Measurements from ENCODE around the gene IBA57.

Gene IBA57

GRCh38 chr1:228156941-228157728 lies 8.5 kb upstream of the IBA57 start:
- DNase-seq (ENCODE audit: low spot score): no peak

- DNase-seq (ENCODE audit: low spot score): no peak
These were observed 7.9 kb upstream of the IBA57 start for GRCh38 chr1:228157729-228158126.

- no peak for DNase-seq (ENCODE audit: low spot score)
These were observed 7.2 kb upstream of the IBA57 start for GRCh38 chr1:228158151-228159007.

GRCh38 chr1:228159008-228159665 lies 6.5 kb upstream of the IBA57 start:
- no peak for DNase-seq (ENCODE audit: low spot score)

- no peak for DNase-seq (ENCODE audit: low spot score)
These were observed 5.3 kb upstream of the IBA57 start for GRCh38 chr1:228160201-228160761.

- DNase-seq (ENCODE audit: low spot score): no peak
These were observed 4.2 kb upstream of the IBA57 start for GRCh38 chr1:228161362-228161761.

- DNase-seq (ENCODE audit: low spot score): no peak
These were observed 3.7 kb upstream of the IBA57 start for GRCh38 chr1:228161866-228162265.

- DNase-seq (ENCODE audit: low spot score): no peak
These were observed 3.2 kb upstream of the IBA57 start for GRCh38 chr1:228162286-228163006.

- DNase-seq (ENCODE audit: low spot score): peak; percentile 63
These were observed 2.4 kb upstream of the IBA57 start for GRCh38 chr1:228163007-228163753.

GRCh38 chr1:228163776-228164519 lies 1.7 kb upstream of the IBA57 start:
- no peak for DNase-seq (ENCODE audit: low spot score)

GRCh38 chr1:228164561-228165371 lies 838 bp upstream of the IBA57 start:
- DNase-seq (ENCODE audit: low spot score): no peak

GRCh38 chr1:228166170-228166936 lies 749 bp downstream of the IBA57 start:
- peak; percentile 99 for DNase-seq (ENCODE audit: low spot score)

GRCh38 chr1:228168563-228169270 lies 3.1 kb downstream of the IBA57 start:
- no peak for DNase-seq (ENCODE audit: low spot score)

GRCh38 chr1:228169345-228169744 lies 3.7 kb downstream of the IBA57 start:
- DNase-seq (ENCODE audit: low spot score): no peak

GRCh38 chr1:228170666-228171065 lies 5.1 kb downstream of the IBA57 start:
- no peak for DNase-seq (ENCODE audit: low spot score)

- DNase-seq (ENCODE audit: low spot score): no peak
These were observed 5.8 kb downstream of the IBA57 start for GRCh38 chr1:228171221-228171891.

All from hepatic stellate cell (primary cell).